Stimulated activated CD8-positive, alpha-beta memory T cell treated with anti-CD3 and anti-CD28 coated beads, Interleukin-7, amount 100 ng/mL, for 1 hour (primary cell): ENCODE results near the gene RNF157.
A peak's percentile ranks its signal among the peaks of the same experiment; 100 is the strongest.

ENCODE experiments used
- DNase-seq, 2 donors: peaks; one replicate each; pipeline ENCODE4 v3.0.0-alpha.2; 2020; ENCODE audit warnings: low read depth in 2 of 2

The RNF157 gene

GRCh38 chr17:76157759-76158158 is 82.5 kb downstream of the RNF157 start:
- no peak for DNase-seq

- no peak for DNase-seq
These were observed 83.7 kb downstream of the RNF157 start for GRCh38 chr17:76156662-76156991.

GRCh38 chr17:76155988-76156661 is 84.2 kb downstream of the RNF157 start:
- no peak for DNase-seq

GRCh38 chr17:76154936-76155845 is 85.1 kb downstream of the RNF157 start:
- DNase-seq = no peak

GRCh38 chr17:76154292-76154691 is 86.0 kb downstream of the RNF157 start:
- no peak for DNase-seq

GRCh38 chr17:76153640-76154039 is 86.7 kb downstream of the RNF157 start:
- DNase-seq = no peak

GRCh38 chr17:76153202-76153601 is 87.1 kb downstream of the RNF157 start:
- no peak for DNase-seq

GRCh38 chr17:76152591-76152990 is 87.7 kb downstream of the RNF157 start:
- no peak for DNase-seq

GRCh38 chr17:76151896-76152454 is 88.3 kb downstream of the RNF157 start:
- DNase-seq = no peak

- DNase-seq = no peak
These were observed 89.3 kb downstream of the RNF157 start for GRCh38 chr17:76150712-76151622.

- no peak for DNase-seq
These were observed 91.1 kb downstream of the RNF157 start for GRCh38 chr17:76149214-76149613.

- DNase-seq = no peak
These were observed 92.3 kb downstream of the RNF157 start for GRCh38 chr17:76148015-76148326.

- DNase-seq = no peak
These were observed 92.9 kb downstream of the RNF157 start for GRCh38 chr17:76147211-76148014.

GRCh38 chr17:76146053-76146851 is 94.0 kb downstream of the RNF157 start:
- DNase-seq = no peak

- no peak for DNase-seq
These were observed 94.9 kb downstream of the RNF157 start for GRCh38 chr17:76145231-76146052.

GRCh38 chr17:76142585-76143041 is 97.7 kb downstream of the RNF157 start:
- DNase-seq = no peak

- DNase-seq = no peak
These were observed 98.2 kb downstream of the RNF157 start for GRCh38 chr17:76142039-76142584.

- peak; percentile 81 to 90 for DNase-seq
These were observed 98.9 kb downstream of the RNF157 start, which contains the start of gene FOXJ1 for GRCh38 chr17:76141212-76142038. Gene FOXJ1 (minus strand): TSS chr17:76141245. CDS start chr17:76140395, 850 bp downstream.
